Raji (cell line): Measurements from ENCODE around the gene ZMYND11.

ENCODE experiments used
- POLR2A ChIP-seq: IDR thresholded peaks from 2 replicates; pipeline ENCODE4 v1.6.1; 2011; ENCODE audit warnings: low read depth, low read length, control low read depth; ENCODE audit not compliant: insufficient read depth

Gene ZMYND11

DNA sequence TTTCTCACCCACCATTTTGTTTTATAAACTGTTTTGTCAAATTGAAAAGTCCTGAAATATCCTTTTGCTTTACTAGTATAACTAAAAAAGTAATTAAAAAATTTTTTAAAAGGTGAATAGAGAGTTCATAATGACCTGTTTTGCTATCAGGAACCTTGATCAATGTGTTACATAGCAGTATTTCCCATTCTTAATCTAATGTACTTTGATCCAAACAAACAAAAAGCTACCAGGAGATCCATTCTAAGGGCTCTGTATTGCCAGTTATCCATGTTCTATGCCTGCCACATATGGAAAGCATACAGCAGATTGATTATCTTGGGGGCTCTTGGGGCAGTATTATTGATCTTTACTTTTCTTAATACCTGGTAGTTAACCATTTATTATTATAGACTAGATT is 32.1 kb downstream of the ZMYND11 start:
- TF ChIP-seq POLR2A: no peak

DNA sequence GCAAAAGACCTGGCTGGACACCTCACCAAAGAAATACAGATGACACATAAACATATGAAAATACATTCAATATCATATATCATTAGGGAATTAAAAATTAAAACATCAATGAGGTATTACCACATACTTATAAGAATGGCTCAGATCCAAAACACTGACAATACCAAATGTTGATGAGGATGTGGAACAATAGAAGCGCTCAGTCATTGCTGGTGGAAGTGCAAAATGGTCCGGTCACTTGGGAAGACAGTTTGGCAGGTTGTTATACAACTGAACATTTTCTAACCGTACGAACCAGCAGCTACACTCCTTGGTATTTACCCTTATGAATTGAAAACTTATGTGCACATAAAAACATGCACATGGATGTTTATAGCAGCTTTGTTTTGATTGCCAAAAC is 38.5 kb downstream of the ZMYND11 start:
- no peak for TF ChIP-seq POLR2A

DNA sequence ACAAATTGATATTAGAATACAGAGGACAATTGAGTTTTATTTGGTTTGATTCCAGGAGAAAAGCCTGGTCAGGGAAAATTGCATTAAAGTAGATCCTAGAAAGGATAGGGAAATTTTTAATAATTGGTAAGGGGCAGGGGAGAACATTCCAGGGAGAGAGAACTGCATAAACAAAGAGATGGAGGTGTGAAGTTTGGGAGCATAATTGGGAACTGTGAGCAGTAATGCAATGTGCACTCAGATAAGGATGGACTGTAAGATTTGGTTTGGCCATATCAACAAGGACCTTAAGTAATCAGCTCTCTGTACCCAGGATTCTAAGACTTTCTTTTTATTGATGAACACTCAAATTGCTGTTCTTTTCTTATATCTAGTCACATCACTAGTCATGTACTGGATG is 41.4 kb downstream of the ZMYND11 start:
- TF ChIP-seq POLR2A: no peak

DNA sequence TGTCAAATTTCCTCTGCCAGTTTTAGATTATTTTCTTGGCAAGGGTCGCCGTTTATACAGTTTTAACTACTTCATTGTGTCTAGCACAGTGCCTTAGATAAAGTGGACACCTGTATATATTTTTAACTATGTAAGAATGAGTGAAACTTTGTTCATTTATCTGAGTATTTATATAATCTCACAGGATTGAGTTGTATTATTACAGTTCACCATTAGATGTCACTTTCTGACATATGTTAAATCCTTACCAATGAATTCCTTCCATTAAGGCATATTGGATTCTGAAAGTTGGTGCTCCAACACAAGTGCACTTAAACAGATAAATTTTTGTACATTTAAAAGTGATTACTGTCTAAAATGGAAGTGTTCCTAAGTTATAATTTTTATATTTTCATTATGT is 43.0 kb downstream of the ZMYND11 start:
- TF ChIP-seq POLR2A: no peak

DNA sequence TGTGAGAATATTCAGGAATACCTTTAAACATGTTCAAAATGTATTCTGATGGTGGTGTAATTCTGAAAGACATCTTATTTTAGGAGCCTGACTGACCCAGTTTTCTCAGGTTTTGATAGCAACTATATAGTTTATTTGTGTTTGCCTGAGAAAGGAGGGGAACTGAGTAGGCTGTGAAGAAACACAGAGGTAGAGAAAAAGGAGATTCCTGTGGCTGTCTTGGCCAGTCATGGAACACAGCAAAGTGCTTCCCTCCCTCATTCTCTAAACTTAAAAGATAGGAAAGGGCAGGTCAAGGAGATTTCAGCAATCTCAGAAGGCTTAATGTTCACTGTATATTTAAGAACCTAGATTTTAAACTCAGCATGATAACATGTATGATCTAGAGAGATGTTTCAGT is 43.5 kb downstream of the ZMYND11 start:
- no peak for TF ChIP-seq POLR2A

DNA sequence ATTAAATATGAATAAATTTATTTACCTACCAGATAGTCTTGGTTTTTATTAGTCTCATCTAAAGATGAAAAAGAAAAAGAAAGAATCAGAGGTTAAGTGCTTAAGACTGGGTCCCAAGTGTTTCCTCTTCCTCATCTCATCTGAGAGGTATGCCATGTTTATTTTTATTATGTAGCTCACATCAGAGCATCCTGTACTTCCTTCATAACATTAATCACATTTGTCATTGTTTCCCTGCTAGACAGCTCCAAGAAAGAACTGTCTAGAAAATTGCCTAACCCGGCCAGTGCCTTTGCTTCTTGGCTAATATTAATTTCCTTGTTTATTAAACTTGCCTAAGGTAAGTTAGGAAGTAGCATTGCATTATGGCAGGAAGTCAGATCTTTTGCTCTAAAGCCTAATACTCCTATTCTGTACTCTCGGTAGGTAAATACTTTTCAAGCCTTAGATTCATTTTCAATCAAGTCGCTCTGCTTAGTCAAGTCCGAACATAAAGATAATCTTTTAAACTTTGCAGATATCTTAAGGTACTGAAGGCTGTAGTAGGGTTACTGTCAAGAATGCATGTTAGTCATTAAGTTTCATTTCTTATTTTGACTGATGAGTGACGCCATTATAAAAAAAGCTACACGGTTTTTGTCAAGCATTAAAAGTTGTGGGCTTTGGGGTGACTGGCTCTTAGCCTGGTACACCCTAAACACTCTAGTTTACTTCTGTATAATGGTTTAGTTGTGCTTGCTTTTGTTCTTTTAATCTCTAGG is 47.4 kb downstream of the ZMYND11 start:
- no peak for TF ChIP-seq POLR2A

DNA sequence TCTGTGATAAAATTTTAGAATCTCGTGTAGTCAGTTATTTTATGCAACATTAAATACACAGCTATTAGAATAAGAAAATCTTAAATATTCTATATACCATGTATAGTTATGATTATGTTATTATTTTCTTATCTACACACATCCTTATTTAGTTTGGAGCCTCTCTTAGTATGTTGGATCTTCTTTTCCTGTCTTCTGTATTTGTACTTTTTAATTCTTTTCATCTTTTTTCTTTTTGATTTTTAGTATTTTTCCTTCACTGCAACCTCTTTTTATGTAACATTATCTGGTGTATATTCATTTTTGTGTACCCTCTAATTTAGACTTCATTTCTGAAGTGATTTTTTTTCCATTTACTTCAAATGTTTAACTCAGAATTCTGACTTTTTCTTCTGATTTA is 48.9 kb downstream of the ZMYND11 start:
- no peak for TF ChIP-seq POLR2A

DNA sequence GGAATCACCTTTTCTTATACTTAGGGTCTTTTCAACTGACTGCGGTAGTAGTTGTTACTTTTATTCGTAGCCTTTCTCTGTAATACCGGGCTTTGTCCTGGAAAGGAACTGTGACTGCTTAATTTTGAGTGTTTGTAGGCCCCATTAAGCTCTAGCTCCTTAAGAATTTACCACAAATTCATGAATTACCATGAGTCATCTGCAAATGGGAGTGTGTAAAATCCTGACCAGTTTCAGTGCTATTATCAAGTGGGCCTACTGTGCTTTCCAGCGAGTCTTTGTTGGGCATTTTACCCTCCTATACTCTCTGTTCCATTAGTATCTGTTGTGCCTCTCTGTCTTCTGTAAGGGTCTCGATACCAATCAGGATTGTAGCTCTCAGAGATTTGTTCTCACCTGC is 49.7 kb downstream of the ZMYND11 start:
- no peak for TF ChIP-seq POLR2A

DNA sequence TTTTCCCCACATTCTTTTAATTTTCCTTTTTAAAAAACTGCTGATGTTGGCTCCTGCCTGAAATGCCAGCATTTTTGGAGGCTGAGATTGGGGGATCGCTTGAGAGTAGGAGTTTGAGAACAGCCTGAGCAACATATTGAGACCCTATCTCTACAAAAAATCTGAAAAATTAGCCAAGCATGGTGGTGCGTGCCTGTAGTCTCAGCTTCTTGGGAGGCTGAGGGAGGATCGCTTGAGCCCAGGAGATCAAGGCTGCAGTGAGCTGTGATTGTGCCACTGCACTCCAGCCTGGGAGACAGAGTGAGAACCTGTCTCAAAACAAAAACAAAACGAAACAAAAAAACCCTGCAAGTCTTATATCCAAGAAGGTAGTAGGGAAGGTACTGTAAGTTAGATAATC is 51.7 kb downstream of the ZMYND11 start:
- TF ChIP-seq POLR2A: no peak

DNA sequence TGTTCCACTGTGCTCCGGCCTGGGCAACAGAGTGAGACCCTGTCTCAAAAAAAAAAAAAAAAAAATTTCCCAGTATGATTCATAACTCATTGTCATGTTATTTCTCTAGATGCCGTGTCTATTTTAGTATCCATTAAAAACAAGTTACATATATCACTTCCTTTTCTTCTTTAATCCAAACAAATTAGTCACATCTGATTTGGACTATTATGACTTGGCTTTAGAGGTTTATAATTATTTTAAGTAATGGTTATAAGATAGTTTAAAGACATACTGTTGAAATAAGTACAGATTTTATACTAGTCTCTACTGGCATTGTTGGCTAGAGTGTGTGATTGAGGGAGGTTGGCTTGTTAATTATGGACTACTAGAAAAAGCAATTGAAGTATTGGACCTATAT is 53.3 kb downstream of the ZMYND11 start:
- TF ChIP-seq POLR2A: no peak

DNA sequence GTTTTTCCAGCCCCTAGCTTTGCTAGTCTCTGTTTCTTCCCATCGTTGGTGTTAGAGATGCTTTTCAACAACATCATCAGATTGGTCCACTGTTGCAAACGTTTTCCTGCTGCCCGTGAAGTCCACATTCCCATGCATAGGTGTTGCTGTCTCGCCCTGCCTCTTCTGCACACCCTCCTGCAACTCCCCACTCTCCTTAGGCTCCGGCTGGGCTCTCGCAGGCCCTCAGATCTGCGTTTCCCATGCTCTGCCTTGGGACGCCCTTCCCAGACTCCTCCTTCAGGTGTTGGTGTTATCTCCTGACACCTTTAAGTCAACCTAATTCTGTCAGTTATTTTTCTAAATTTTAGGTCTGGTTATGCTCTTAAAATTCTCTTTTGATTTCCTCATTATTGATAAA is 55.0 kb downstream of the ZMYND11 start:
- no peak for TF ChIP-seq POLR2A

DNA sequence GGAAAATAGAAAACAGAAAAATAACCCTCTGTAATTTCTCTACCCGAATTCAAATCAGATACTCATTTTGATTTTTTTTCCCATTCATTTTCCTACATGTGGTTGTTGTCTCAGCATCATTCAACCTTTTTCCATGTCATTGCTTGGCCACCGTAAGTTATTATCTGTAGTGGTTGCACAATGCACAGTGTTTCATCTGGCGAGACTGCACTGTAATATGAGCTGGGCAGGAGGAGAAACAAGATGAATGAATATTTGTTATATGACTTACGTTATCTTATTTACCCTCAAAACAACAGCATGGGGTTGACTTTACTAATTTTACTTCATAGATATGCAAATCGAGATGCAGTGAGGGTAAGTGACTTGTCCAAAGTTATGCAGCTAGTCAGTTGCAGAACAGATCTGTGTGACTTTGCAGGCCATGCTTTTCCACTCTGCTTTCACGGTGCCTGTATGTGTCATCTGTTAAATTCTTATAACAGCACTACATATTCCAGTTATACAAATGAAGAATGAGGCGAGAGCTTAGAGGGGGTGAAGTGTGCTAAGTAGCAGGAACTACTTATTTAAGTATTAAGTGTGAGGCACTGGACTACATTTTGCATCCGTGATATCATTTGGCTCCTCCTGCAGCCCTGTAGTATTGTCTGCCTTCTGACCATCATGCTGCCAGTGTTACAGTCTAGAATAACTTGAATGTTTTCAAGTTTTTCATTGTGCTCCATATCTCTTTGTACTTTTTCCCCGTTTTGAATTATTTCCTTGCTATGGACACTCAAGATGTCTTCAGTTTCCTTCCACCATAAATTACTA is 56.7 kb downstream of the ZMYND11 start:
- no peak for TF ChIP-seq POLR2A

DNA sequence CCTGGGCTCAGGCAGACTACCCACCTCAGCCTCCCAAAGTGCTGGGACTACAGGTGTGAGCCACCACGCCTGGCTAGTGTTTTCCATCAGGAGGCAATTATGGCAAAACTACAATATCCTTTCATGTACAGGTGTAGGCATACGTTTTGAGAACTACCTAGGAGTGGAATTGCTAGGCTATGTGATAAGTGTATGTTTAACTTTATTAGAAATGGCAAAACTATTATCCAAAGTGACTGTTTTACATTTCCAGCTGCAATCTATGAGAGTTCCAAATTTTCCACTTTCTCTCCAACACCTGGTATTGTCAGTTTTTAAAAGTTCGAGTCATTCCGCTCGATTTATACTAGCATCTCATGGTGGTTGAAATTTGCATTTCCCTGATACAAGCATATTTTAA is 59.0 kb downstream of the ZMYND11 start:
- TF ChIP-seq POLR2A: no peak

DNA sequence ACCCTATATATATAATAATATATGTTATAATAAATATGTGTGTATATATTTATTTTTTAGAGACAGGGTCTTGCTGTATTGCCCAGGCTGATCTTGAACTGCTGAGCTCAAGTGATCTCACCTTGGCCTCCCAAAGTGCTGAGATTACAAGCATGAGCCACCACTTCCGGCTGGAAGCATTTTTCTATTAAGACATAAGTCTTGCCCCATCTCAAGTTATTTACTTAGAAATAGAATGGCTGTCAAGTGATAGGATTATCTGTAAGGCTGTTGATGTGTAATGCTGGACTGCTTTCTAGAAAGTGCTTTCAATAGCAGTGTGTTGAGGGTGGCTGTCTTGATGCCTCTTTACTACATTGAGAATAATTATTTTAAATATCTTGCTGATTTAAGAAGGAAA is 65.2 kb downstream of the ZMYND11 start:
- no peak for TF ChIP-seq POLR2A

DNA sequence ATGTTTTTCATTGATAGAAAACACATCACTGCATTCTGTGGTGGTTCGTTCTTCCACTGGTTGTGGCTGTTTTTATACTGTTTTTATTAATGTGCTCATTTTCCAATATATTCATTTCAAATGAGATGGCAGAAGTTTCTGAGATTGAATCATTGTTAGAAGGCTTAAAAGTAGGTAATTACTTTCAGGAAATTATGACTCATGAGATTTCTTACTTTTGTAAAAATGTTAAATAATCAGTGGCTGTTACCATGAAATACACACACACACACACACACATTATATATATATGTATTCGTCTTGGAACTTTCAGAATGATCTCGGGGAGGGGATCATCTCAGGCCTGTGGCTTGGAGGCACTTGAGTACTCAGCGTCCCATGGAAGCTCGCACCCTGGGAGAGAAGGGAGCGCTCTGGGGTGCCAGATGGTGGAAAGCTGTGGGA is 66.1 kb downstream of the ZMYND11 start:
- TF ChIP-seq POLR2A: no peak

DNA sequence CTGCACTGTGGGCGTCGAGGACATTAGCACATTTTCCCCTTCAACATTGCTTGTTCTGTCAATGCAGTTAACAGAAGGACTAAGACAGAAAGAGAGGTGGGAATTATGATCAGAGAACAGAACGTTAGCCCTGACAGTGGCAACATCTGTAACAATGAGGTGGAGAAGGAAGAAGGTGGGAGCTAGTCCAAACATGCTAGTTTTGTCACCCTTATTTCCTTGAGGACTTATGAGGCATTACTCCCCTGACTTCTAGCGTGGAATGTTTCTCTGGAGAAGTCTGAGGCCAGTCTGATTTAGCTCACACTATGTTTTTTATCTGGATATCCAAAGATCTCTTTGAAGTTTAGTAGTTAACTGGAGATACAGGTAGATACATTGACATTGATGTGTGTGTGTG is 73.4 kb downstream of the ZMYND11 start:
- TF ChIP-seq POLR2A: no peak
